Hematopoietic multipotent progenitor cell treated with erythropoietin and hydrocortisone succinate and interleukin-3 and kit ligand, for 4 days (in vitro differentiated cells): ENCODE data around the gene RAD51D.

Experiments used
- DNase-seq: peaks from one replicate; pipeline ENCODE4 v3.0.0-alpha.2; 2015

Gene RAD51D

DNA sequence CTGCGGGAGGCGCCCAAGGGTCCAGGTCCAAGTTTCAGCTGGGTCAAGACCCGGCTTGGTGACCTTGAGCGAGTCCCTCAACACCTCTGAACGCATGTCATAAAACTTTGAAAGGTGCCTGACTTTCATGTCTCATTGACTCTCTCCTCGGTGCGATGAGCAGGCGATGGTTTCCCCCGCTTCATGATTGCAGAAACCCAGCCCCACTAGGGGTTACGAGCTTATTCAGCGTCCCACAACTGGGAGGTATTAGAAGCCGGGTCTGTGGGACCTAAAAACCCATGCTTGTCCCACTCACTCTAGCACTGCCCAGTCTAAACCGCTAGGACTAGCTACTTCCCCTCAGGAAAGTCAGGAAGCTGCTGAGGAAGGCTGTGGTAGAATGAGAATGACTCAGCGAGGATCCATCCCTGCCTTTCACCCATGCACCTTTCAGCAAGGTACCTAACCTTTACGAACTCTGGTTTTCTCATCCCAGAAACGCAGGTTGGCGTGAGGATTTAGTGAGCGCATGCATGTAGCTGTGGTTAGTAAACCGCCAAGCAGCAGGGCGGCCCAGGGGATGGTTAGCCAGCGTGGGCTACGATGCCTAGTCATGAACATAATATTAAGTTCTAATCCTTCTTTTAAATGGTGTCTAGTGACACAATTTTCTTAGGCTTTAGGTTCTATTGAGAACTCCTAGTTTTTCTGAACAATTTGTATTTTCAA is 29.9 kb downstream of the RAD51D start:
- DNase-seq = peak; percentile 79

DNA sequence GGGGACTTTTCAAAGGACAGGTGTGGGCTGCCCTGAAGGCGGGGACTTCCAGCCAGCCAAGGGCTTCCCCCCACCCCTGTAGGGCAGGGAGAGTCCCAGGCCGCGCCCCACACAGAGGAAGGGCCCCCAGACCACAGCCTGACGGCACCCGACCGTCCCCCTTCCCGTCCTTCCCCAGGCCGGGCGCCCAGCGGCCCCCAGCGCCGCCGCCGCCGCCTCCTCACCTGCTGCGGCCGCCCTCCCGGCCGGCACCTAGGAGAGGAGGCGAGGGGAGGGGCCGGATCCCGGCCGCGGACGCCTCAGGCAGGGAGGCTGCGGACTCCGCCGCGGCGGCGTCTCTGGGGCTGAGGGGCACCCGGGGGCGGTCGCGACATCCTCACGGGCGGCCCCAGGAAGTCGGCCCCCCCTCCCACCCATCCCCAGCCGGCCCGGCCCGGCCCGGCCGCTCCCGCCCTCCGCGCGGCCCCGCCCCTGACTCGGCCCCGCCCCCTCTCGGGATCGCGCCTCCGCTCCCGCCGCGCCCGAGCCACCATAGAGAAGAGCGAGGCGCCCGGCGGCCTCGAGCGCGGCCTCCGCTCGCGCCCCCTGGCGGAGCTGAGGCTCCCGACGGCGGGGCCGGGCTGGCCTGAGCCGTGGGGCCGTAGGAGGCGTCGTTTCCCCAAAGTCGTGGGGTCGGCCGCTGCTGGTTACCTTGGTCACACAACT is 30.6 kb downstream of the RAD51D start:
- DNase-seq = peak; percentile 94

DNA sequence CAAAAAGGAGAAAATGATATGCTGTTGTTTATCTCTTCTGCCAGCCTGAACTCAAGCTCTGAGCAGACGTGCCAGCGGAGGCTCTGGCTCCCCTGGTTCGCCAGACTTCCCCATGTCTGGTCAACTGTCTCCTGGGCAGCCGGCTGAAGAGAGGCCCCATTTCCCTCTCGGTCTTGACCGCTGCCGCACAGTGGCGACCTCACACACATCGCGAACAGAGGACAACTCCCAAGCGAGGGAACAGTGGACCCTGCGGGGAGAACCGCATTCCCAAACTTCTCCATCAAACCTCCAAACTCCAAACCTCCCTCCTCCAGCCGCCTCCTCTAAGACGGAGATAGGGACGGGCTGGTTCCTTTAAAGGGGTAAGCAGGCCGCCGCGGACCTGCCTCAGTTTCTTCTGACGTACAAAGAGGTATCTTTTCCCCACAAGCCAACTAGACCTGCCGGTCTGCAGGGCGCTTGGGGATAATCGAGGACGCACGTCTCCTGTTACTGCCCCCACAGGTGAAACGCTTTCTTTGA is 31.2 kb downstream of the RAD51D start:
- DNase-seq = peak; percentile 83

DNA sequence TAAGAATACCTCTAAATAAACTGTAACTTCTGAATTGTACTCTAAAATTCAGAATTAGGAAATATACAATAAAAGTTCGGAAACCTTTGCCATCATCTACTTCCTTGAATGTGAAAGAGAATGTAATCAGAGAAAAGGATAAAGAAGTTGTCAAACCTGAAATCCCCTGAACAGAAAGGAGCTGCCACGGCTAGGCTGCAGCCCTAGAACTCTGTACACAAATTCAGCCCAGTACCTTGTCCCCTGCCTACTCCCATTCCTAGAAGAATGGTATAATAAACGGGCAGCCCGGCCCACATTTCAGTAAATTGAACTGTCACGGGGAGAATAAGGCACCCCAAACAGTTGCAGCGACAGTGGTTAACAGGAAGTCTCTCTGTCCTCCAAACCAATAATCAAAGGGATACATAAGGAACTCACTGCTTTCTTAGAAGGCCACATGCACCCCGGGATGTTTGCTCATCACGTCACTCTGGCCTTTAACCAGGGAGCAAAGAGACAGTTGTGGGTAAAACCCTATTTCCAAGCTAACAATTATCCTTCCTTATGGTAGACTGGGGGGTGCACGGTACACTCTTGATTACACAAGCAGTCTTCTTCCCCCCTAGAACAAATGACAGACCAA is 31.8 kb downstream of the RAD51D start:
- no peak for DNase-seq

DNA sequence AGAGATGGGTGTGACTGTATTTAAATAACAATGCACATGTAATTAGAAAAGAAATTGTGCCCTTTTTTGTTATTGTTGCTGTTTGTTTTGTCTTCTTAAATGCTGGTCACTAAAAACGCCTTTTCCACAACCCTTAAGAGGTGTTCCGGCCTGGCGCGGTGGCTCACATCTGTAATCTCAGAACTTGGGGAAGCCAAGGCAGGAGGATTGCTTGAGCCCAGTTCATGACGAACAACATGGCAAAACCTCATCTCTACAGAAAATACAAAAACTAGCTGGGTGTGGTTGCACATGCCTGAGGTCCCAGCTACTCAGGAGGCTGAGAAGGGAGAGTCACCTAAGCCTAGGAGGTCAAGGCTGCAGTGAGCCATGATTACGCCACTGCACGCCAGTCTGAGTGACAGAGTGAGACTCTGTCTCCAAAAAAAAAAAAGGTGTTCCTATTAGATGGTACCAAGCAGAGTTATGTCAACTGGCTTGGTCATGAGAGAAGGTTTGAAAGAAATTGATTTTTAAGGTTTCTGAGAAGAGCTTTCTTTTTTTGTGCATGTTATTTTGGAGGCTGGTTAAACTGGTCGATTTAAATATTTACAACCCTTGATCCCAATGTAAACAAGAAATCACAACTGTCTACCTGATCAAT is 32.6 kb downstream of the RAD51D start:
- no peak for DNase-seq

DNA sequence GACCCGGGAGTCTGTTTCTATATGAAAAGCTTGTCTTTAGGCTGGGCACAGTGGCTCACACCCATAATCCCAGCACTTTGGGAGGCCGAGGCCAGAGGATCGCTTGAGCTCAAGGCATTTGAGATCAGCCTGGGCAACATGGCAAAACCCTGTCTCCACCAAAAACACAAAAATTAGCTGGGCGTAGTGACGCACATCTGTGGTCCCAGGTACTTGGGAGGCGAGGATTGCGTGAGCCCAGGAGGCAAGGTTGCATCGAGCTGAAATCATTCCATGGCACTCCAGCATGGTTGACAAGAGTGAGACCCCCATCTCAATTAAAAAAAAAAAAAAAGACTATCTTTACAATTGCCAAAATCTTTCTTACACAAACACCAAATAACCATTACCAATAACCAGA is 33.5 kb downstream of the RAD51D start:
- DNase-seq = no peak

DNA sequence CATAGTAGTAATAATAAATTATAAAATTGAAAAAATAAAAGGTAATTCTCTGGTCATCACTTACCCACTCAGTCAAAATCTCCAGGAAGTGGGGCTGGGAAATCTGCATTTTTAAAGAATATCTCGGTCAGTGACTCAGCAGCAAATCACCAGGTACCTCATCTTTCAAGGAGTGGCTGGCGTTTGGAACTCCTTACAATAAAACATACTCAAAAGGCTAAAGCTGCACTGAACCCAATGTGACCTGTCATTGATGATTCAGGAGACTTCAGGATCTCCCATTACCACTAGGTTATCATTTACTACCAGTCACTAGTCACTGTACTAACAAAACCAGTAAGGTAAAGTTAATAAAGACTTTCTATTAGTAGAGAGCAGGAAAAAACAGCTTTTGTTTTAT is 34.7 kb downstream of the RAD51D start:
- no peak for DNase-seq

DNA sequence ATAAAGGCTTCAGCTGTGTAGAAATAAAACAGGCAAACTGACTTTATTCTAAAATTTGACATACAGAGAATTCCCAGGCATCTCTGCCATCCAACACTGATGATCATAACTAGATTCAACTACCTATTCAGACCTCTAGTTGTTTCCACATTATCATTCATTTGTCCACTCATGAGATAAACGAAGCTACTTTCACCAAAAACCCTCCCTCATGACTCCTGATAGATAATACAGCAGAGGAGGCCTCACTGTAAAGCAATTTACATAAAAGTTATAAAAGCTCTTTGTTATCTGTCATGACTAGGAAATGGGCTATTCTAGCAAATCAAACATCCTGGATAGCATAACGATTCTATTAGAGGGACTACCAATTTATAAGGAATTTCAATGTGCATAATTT is 36.6 kb downstream of the RAD51D start:
- DNase-seq = no peak

DNA sequence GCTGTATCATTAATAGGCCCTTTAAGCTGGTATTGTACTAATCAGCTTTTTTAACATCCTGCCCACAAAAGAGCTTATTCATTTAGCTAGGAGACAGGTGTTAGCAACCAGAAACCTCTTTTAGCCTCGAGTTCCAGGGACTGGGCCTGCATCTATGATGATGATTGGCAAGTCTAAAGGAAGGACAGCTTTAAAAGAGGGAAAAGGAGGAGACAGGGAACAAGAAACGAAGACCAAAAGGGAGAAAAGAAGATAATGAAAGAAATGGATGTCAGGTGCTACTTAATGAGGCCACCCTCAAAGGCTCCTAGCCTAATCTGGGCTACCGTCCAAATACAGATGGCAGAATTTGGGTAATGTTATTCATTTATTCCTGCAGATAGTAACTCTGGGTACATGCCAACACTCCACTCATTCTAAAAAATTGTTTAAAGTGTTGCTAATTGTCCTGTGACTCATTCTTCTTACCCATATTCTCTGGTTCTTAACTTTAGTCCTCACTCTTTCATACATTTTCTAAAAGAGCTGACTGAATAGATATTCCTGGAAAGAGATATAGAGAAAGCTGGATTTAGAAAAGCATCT is 37.5 kb downstream of the RAD51D start:
- DNase-seq = peak; percentile 63

DNA sequence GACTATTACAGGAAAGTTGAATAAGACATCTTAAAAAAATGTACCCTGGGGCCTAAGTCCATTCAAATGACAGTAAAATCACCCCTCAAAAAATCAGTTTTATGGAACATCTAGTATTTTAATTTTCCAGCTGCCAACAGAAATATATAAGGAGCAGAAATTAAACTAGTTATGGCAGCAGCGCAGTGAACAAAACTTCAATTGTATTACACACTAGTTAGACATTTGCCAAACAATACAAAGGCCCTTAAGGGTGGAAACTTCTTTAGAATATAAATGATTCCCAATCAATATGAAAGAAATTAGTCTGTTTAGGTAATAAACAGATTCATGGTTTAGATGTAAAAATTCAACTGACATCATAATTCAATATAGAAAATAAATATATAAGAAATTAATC is 38.0 kb downstream of the RAD51D start:
- no peak for DNase-seq

DNA sequence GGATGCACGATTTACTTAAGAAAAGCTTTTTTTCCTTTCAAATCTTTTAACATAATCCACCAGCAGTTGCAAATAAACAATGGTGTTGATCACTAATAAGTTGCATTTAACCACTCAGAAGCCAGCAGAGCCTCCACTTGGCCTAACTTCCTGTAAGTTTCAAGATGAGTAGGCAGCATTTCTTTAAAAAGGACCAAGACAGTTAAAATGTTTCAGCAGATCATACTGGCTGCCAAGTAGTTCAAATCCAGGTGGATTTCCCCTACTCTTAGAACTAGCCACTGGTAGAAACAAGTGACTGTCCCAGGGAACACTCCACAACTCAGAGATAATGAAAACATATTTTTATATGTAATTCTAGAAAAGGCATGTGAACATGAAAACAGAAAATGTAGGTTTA is 39.1 kb downstream of the RAD51D start:
- no peak for DNase-seq

DNA sequence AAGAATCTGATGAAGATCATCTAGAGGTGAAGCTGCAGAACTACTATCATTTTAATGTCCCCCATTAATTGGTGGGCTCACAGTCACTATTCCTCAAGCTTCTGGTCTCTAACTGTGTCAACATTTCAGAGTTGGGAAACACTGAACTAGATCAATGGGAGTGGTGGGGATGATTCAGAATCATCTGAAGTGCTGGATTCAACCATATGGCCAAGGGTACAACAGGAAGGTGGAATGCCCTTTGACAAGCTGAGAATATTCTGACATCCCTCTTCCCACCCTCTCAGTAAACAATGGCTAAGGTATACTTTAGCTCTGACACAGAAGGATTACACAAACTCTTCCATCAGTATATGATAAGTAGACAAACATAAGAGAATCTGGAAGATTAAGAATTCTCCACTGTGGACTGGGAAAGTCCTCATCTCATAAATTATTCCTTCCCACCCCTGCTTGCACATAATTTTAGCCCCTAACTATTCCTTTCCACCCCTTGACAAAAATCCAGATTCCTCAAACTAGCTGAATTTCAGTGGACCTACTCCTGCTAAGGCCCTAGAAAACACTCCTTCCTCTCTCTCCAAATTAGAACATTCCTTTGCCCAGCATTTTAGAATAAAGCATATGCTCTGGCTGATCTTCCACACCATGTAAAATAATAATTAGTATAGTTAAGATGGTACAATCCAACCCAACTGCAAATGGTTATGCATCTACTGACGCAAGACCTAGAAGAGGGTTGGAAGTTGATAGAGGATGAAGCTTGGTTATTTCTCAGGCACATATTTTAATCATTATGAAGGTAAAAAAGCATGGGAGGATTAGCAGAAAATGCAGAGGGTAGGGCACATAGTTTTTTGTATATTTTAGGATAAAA is 39.9 kb downstream of the RAD51D start:
- DNase-seq = no peak

DNA sequence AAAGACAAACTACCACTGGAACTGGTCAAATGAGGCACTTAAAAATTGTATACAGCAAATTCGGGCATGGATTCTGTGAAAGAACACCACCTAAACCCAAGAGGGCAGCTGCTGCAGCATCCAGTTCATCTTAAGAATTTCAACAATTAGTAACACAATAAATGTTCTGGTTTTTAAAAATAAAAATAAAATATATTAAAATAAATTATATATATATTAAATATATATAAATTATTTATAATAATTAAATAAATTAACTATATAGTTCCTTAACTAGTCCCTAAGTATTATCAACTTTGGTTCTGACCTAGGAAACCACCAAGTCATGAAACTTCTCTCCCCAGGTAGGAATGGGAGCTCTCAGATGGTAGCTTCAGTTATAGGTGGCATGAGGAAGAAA is 42.8 kb downstream of the RAD51D start:
- no peak for DNase-seq

DNA sequence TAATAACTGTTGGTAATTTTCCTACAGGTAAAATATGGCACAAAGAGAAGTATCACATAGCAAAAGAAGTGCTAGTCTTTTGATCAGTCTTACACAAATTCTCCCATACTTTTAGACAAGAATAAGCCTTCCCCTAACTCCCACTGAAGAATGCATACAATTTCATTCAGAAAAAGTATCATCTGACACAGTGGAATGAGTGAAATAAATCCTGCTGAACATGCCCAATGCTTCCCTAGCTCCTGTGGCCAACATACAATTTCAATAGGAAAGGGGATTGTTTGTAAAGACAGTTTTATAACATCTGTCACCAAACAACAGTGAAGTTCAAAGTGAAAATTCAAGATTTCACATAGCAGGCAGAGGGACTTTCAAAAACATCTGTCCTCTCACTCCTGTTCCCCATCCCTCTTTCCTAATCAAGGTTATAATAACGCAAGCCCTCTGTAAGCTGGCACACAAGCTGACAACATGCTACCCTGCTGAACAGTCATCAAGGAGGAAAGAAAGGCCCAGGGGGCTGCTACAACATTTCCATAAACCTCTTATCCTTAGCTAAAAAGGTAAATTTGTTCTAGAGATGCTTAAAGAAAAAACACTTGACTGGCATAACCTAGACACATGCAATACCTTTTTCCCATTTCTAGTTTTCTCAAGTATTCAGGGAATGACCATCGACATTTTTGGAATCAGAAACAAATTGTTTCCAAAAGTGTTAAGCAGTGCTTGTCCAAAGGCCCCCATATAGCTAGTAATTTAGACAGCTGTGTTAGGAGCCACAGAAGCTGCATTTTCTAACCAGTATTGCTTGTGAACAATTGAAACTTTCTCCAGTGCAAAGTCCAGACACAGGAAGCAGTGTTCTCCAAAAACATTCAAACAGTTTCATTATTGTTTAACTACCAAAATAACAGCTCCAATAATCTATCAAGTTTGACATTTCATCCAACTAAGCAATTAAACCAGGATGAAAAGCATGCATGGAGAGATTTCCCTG is 44.7 kb downstream of the RAD51D start:
- no peak for DNase-seq

DNA sequence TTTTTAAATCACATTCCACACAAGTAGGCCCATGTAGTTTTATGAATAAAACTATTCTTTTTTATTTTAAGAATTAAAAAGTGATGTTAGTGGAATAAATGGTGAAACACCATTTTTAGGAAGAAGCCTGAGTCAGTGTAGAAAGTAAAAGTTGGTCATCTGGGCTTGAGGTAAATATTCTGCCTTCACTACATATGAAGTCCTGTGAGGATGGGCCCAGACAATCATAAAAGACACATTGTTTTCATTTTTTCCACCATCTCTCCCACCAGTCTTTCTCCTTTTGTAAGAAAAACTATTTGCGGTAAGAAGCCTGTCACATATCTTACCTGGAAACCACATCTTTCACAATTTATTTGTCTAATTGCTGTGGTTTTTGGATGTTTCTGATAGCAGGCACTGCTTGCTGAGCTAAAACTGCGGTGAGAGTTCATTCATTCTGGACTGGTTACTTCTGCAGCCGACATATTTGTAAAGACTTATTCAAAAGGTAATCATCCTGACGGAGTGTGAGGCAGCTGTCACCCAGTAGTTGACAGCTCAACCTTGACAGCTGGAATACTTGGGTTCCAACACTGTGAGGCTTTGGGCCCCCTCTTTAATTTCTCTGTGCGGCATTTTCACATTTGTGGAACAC is 45.6 kb downstream of the RAD51D start:
- peak; percentile 39 for DNase-seq

DNA sequence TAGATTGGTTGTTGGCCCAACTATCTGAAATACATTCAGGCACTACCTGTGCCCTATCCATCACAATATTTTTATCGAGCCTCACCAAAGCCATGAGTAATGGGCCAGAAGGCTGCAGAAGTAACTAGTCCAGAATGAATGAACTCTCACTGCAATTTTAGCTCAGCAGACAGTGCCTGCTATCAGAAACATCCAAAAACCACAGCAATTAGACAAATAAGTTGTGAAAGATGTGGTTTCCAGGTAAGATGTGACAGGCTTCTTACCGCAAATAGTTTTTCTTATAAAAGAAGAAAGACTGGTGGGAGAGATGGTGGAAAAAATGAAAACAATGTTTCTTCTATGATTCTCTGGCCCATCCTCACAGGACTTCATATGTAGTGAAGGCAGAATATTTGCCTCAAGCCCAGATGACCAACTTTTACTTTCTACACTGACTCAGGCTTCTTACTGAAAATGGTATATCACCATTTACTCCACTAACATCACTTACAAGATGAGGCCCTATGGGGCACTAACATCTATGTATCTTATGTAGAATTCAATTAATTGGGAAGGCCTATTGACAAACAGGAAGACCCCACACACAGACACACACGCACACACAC is 46.4 kb downstream of the RAD51D start:
- no peak for DNase-seq

DNA sequence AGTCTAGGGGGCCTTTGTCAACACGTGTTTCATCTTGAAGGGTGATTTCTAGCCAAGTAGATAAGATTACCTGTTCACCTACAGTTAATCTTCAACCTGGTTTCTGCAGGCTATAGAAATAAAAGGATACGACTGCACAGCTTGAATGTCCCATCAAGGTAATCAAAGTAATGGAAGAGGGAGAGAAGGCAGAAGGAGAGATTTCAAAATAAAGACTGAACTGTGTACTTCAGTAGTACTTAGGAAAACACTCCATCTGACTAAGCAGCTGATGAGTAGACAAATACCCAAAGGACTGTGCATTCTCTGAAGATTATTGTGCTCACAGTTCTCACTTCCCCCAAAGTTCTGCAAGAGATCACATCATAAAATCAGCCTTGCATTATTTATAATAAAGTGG is 50.3 kb downstream of the RAD51D start:
- no peak for DNase-seq

DNA sequence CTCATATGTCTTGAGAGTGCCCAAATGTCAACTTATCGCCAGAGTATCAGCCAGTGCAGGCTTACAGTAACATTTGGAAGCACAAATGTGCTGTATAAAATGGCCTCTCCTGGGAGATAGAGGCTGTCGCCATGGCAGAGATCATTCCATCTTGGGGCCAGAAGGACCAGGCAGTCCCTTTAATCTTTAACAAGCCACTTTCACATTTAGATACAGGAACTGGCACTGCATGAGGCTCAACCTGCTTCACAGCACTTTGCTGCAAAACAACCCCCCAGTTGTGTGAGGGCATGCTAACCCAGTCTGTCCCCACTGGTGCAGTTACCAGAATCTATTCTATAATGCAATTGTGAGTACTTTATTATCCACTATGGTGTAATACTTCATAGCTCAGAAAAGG is 51.4 kb downstream of the RAD51D start:
- DNase-seq = no peak

DNA sequence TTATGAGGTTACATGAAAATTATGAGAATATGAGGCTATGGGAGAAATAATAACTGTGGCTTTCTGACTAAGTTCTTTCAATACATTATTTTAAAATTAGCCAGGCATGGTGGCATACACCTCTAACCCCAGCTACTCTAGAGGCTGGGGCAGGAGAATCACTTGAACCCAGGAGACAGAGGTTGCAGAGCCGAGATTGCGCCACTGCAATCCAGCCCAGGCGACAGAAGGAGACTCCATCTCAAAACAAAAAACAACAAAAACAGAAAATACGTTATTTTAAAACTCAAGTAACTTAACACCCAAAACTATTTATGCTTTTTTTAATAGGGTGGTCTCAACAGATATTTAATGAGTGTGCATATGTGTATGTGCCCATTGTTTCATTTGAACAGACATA is 53.8 kb downstream of the RAD51D start:
- DNase-seq = no peak
